H1 (cell line): ENCODE data around the gene PTPRE. TPM values are rescaled to one million over a fixed set of nuclear protein-coding genes. Genes with fewer than 3 reads are reported as not detected.

ENCODE experiments used
- CTCF ChIA-PET: fragments of 300-600 bp; sonication (Branson Sonifier 250); formaldehyde crosslinking; loops from one replicate; lab custom pipeline; 2021; ENCODE audit not compliant: partially characterized antibody; lab: Charles Lee
- POLR2A ChIA-PET: fragments of 300-600 bp; sonication (Branson Sonifier 250); formaldehyde crosslinking; loops from one replicate; lab custom pipeline; 2021; ENCODE audit warnings: inconsistent platforms; ENCODE audit not compliant: partially characterized antibody; lab: Charles Lee
- DNase-seq, 2 experiments: peaks; one replicate each; pipeline versions ENCODE4 v3.0.0 to v3.0.0-alpha.2; 2010 to 2022; ENCODE audit warnings: low spot score in 2 of 2, low read depth in 1 of 2, mixed read lengths in 1 of 2
- FAIRE-seq: peaks from 2 replicates; lab custom pipeline; 2011; peaks lifted over from hg19 to GRCh38; lab: Jason Lieb, UNC
- H2AFZ ChIP-seq: 2 replicates; pipeline ENCODE4 v1.8.1; 2012; ENCODE audit warnings: low read length, inconsistent platforms
- H2AK5ac ChIP-seq: 2 replicates; pipeline ENCODE4 v1.6.1; 2013; ENCODE audit warnings: low read depth, low read length
- H2BK120ac ChIP-seq: replicated peaks from 2 replicates; pipeline ENCODE3; 2013; ENCODE audit warnings: low read depth, low read length, inconsistent platforms
- H2BK12ac ChIP-seq: 2 replicates; pipeline ENCODE4 v1.6.1; 2013; ENCODE audit warnings: low read depth, low read length
- H2BK15ac ChIP-seq: 2 replicates; pipeline ENCODE4 v1.6.1; 2013; ENCODE audit warnings: low read length
- H2BK20ac ChIP-seq: 2 replicates; pipeline ENCODE4 v1.6.1; 2013; ENCODE audit warnings: low read length
- H2BK5ac ChIP-seq: 2 replicates; pipeline ENCODE4 v1.6.1; 2013; ENCODE audit warnings: low read depth, low read length
- H3K14ac ChIP-seq: 2 replicates; pipeline ENCODE4 v1.6.1; 2013; ENCODE audit warnings: inconsistent platforms; ENCODE audit not compliant: insufficient read length
- H3K18ac ChIP-seq: 2 replicates; pipeline ENCODE4 v1.6.1; 2013; ENCODE audit warnings: low read length; ENCODE audit errors: extremely low read depth
- H3K23ac ChIP-seq: 2 replicates; pipeline ENCODE4 v1.6.1; 2013; ENCODE audit warnings: inconsistent platforms; ENCODE audit not compliant: insufficient read length
- H3K23me2 ChIP-seq: 2 replicates; pipeline ENCODE4 v1.6.1; 2013; ENCODE audit warnings: low read depth, low read length
- H3K27ac ChIP-seq: 2 replicates; pipeline ENCODE4 v1.6.1; 2011; ENCODE audit warnings: low read depth, low read length, inconsistent platforms
- H3K27me3 ChIP-seq, 4 experiments: replicated peaks in 1 of 4; 1 replicate in 1 of 4; 2 replicates in 3 of 4; pipeline versions ENCODE4 v1.6.1 to v1.8.1; 2011 to 2013; ENCODE audit warnings: low read length in 3 of 4, mild to moderate bottlenecking in 3 of 4, inconsistent platforms in 2 of 4, mixed read lengths in 2 of 4, moderate library complexity in 1 of 4; ENCODE audit not compliant: control insufficient read depth in 3 of 4, insufficient read depth in 3 of 4; ENCODE audit errors: extremely low read depth in 1 of 4
- H3K36me3 ChIP-seq, 4 experiments: 2 replicates each; pipeline versions ENCODE4 v1.6.1 to v1.8.1; 2011 to 2013; ENCODE audit warnings: mild to moderate bottlenecking in 4 of 4, low read length in 3 of 4, moderate library complexity in 2 of 4, control low read depth in 1 of 4, inconsistent platforms in 1 of 4; ENCODE audit not compliant: insufficient read depth in 4 of 4, control insufficient read depth in 2 of 4
- H3K4ac ChIP-seq: replicated peaks from 2 replicates; pipeline ENCODE3; 2013; ENCODE audit warnings: low read length, low read depth, mixed read lengths, inconsistent platforms; ENCODE audit not compliant: insufficient read length
- H3K4me1 ChIP-seq, 4 experiments: replicated peaks in 1 of 4; 1 replicate in 1 of 4; 2 replicates in 3 of 4; pipeline versions ENCODE4 v1.6.1 to v1.8.1; 2011 to 2013; ENCODE audit warnings: low read length in 3 of 4, inconsistent platforms in 2 of 4, mixed read lengths in 1 of 4; ENCODE audit not compliant: insufficient read depth in 4 of 4, control insufficient read depth in 3 of 4
- H3K4me2 ChIP-seq, 2 experiments: 2 replicates each; pipeline versions ENCODE4 v1.6.1 to v1.8.1; 2011 to 2013; ENCODE audit warnings: low read depth in 2 of 2, low read length in 2 of 2, control low read depth in 1 of 2, inconsistent platforms in 1 of 2, mild to moderate bottlenecking in 1 of 2; ENCODE audit not compliant: insufficient read depth in 1 of 2
- H3K4me3 ChIP-seq, 4 experiments: fragments of 200-600, 300-600 bp in 1 of 4; sonication (generic), shearing (Covaris generic), sonication (Bioruptor Twin) in 1 of 4; 2 replicates each; pipeline versions ENCODE4 v1.5.1 to v1.8.1; 2011 to 2016; ENCODE audit warnings: low read length in 4 of 4, low read depth in 3 of 4, control low read depth in 2 of 4, inconsistent platforms in 2 of 4, mild to moderate bottlenecking in 2 of 4, mixed read lengths in 1 of 4, moderate library complexity in 1 of 4; ENCODE audit not compliant: insufficient read depth in 2 of 4; ENCODE audit errors: extremely low read depth in 1 of 4
- H3K56ac ChIP-seq: replicated peaks from 2 replicates; pipeline ENCODE3; 2013; ENCODE audit warnings: low read depth, mild to moderate bottlenecking, mixed read lengths, low read length, inconsistent platforms; ENCODE audit not compliant: insufficient read length
- H3K79me1 ChIP-seq: 2 replicates; pipeline ENCODE4 v1.6.1; 2013; ENCODE audit warnings: low read depth, low read length, control low read depth
- H3K79me2 ChIP-seq, 2 experiments: 2 replicates each; pipeline versions ENCODE4 v1.6.1 to v1.8.1; 2012 to 2013; ENCODE audit warnings: low read length in 2 of 2, mild to moderate bottlenecking in 2 of 2, inconsistent platforms in 1 of 2; ENCODE audit not compliant: insufficient read depth in 2 of 2, control insufficient read depth in 1 of 2
- H3K9ac ChIP-seq, 4 experiments: replicated peaks in 1 of 4; 1 replicate in 1 of 4; 2 replicates in 3 of 4; pipeline versions ENCODE4 v1.6.1 to v1.8.1; 2011 to 2013; ENCODE audit warnings: low read depth in 3 of 4, low read length in 3 of 4, control low read depth in 2 of 4, mild to moderate bottlenecking in 2 of 4, moderate library complexity in 2 of 4, inconsistent platforms in 1 of 4; ENCODE audit errors: extremely low read depth in 1 of 4
- H3K9me3 ChIP-seq, 2 experiments: 2 replicates each; pipeline versions ENCODE4 v1.6.1 to v1.8.1; 2012 to 2013; ENCODE audit warnings: mild to moderate bottlenecking in 2 of 2, moderate library complexity in 2 of 2, control low read depth in 1 of 2, inconsistent platforms in 1 of 2, low read depth in 1 of 2, low read length in 1 of 2, mixed read lengths in 1 of 2; ENCODE audit not compliant: insufficient read depth in 2 of 2
- H4K20me1 ChIP-seq, 2 experiments: replicated peaks in 1 of 2; 2 replicates each; pipeline versions ENCODE3 to v1.8.1; 2011 to 2013; ENCODE audit warnings: inconsistent platforms in 2 of 2, low read length in 2 of 2, mild to moderate bottlenecking in 1 of 2; ENCODE audit not compliant: insufficient read depth in 2 of 2, control insufficient read depth in 1 of 2
- H4K5ac ChIP-seq: 2 replicates; pipeline ENCODE4 v1.6.1; 2013; ENCODE audit warnings: low read length, low read depth, mixed read lengths, inconsistent platforms; ENCODE audit not compliant: insufficient read length
- H4K8ac ChIP-seq: 2 replicates; pipeline ENCODE4 v1.8.0; 2013; ENCODE audit warnings: mild to moderate bottlenecking, moderate library complexity, low read length, inconsistent platforms; ENCODE audit not compliant: insufficient read depth; ENCODE audit errors: extremely low read depth
- H4K91ac ChIP-seq: replicated peaks from 2 replicates; pipeline ENCODE3; 2013; ENCODE audit warnings: low read length, mixed read lengths, inconsistent platforms; ENCODE audit not compliant: insufficient read length
- MAX ChIP-seq: IDR thresholded peaks from 2 replicates; pipeline ENCODE4 v1.6.1; 2012; ENCODE audit warnings: inconsistent platforms
- SIN3A ChIP-seq, 2 experiments: IDR thresholded peaks in 1 of 2; conservative IDR thresholded peaks in 1 of 2; 2 replicates each; pipeline ENCODE4 v1.6.1; 2011 to 2012; ENCODE audit warnings: low read length in 2 of 2, improper control_type of control experiment in 1 of 2, low read depth in 1 of 2, mild to moderate bottlenecking in 1 of 2
- WGBS, 2 experiments: shearing (Covaris generic) in 1 of 2; methylation state at CpG; one replicate each; pipeline versions ENCODE4 v1.1.6 to v1.1.7; 2013 to 2015; ENCODE audit warnings: low lambda C conversion rate in 2 of 2, mixed read lengths in 2 of 2, inconsistent platforms in 1 of 2, low coverage in 1 of 2, missing lambda C conversion rate in 1 of 2; ENCODE audit not compliant: insufficient replicate concordance in 2 of 2, insufficient coverage in 1 of 2, insufficient read length in 1 of 2; ENCODE audit errors: extremely low coverage in 1 of 2, missing lambda C conversion rate in 1 of 2; 5-methylcytosine and 5-hydroxymethylcytosine counted together
- polyA plus RNA-seq, 7 experiments: library from polyadenylated mRNA; depleted of rRNA in 3 of 7; stranded (reverse) in 5 of 7; unstranded in 2 of 7; fragments of >200 nt in 5 of 7; fragments of 200-250 nt in 2 of 7; gene quantifications; 1 replicate in 5 of 7; 2 replicates in 1 of 7; 4 replicates in 1 of 7; pipeline versions ENCODE4 v1.2.1 to v1.2.3, GENCODE V29; 2011 to 2013; ENCODE audit warnings: missing spikeins in 2 of 7, mixed read lengths in 2 of 7
- total RNA-seq: library from RNA; stranded (reverse); fragmentation: NEBNext Ultra II Directional; extraction: Animal tissue kit (Norgen Biotek cat#: 25700); gene quantifications from 2 replicates; pipeline ENCODE4 v1.2.1, GENCODE V29; 2021

The PTPRE gene
- total and polyA plus RNA-seq, 2 of the 8 experiments (the other 6 are each of a cell fraction or from before 2014, with no cell fraction given): 0.33 to 0.54 TPM

GRCh38 chr10:128029731-128030369, 122.9 kb downstream of the PTPRE start:
- Histone ChIP-seq H2BK20ac (no peak overlapping the region), H3K4me3 (no peak overlapping the region), H2AFZ (no peak overlapping the region), H3K4me2 (no peak overlapping the region), H4K8ac (no peak overlapping the region), H3K9ac (no peak overlapping the region), H3K56ac (no peak overlapping the region), H4K20me1 (no peaks in the 10 kb centered on the region), H3K79me2 (no peaks in the 10 kb centered on the region), H3K4ac (no peak overlapping the region), H3K36me3 (no peaks in the 10 kb centered on the region), H3K27ac (no peak overlapping the region), H2BK5ac (no peak overlapping the region)
- CTCF ChIA-PET: interaction anchor here (1.1 to 6.7 kb wide), 4 partner anchors 9 to 124 kb away, joined by 3 to 28 read pairs (median 6); partner anchors contain the start of gene PTPRE
- WGBS, 2 experiments: 89% methylated on average over 15 of the region's 17 CpGs; no CpG with 5 or more reads in 1 of the 2 experiments
- TF ChIP-seq SIN3A (conservative IDR thresholded peaks at IDR 0.05 in 1 of 2, IDR thresholded peaks at IDR 0.05 in 1 of 2; ENCODE audit: low read depth in 1 of 2, low read length in 2 of 2): no peak
- no peak for TF ChIP-seq MAX
- TF ChIP-seq, all 59 proteins: peak for 0
- Histone ChIP-seq H3K79me1 (no peaks in the 10 kb centered on the region; the same call in 1 of the 2 replicates), H3K9me3 (no peaks in the 10 kb centered on the region), H2BK12ac (no peak overlapping the region), H3K27me3 (no peaks in the 10 kb centered on the region), H3K4me1 (no peaks in the 10 kb centered on the region; a peak in 1 of 7 replicates), H3K18ac (no peak overlapping the region), H2AK5ac (no peak overlapping the region), H2BK15ac (no peak overlapping the region), H3K23ac (no peak overlapping the region), H2BK120ac (no peak overlapping the region), H4K5ac (no peak overlapping the region), H4K91ac (no peak overlapping the region), H3K14ac (no peak overlapping the region), H3K23me2 (no peaks in the 10 kb centered on the region)
- no peak for DNase-seq
- FAIRE-seq: no peak
- POLR2A ChIA-PET: no interaction called here
